HEK293 (cell line): Measurements from ENCODE around the gene EVA1C.

Experiments
- CTCF ChIA-PET: fragments of 350-600 bp; formaldehyde crosslinking; extraction: SDS; loops from one replicate; lab custom pipeline; 2021; ENCODE audit warnings: antibody characterized with exemption; lab: Yijun Ruan, JAX
- POLR2A ChIA-PET: fragments of 300-600 bp; formaldehyde crosslinking; extraction: SDS; loops from one replicate; lab custom pipeline; 2020; ENCODE audit warnings: antibody characterized with exemption, inconsistent platforms; lab: Yijun Ruan, JAX
- H3K27ac ChIP-seq: fragments of 200-500 bp; sonication (Bioruptor generic); 2 replicates; pipeline ENCODE4 v1.5.1; 2014; ENCODE audit warnings: low read depth, low read length, control low read depth, inconsistent platforms; ENCODE audit errors: extremely low read depth
- H3K36me3 ChIP-seq, 2 experiments: fragments of 200-500 bp in 1 of 2; sonication (Bioruptor generic) in 1 of 2; 1 replicate in 1 of 2; 2 replicates in 1 of 2; pipeline ENCODE4 v1.5.1; 2014 to 2017; ENCODE audit warnings: inconsistent platforms in 2 of 2, low read length in 2 of 2; ENCODE audit not compliant: control insufficient read depth in 2 of 2, insufficient read depth in 1 of 2
- H3K4me1 ChIP-seq: fragments of 200-500 bp; sonication (Bioruptor generic); 2 replicates; pipeline ENCODE4 v1.5.1; 2014; ENCODE audit warnings: mild to moderate bottlenecking, low read length, inconsistent platforms; ENCODE audit not compliant: control insufficient read depth, insufficient read depth
- H3K4me3 ChIP-seq: 2 replicates; pipeline ENCODE4 v1.5.1; 2011; ENCODE audit warnings: low read depth, mild to moderate bottlenecking, control low read depth, low read length, moderate library complexity
- H3K9me3 ChIP-seq: fragments of 200-500 bp; sonication (Bioruptor generic); 2 replicates; pipeline ENCODE4 v1.5.1; 2014; ENCODE audit warnings: low read depth, low read length, inconsistent platforms; ENCODE audit not compliant: control insufficient read depth, insufficient read depth
- ZNF776 ChIP-seq: fragments of 450-650 bp; formaldehyde crosslinking; IDR thresholded peaks from 2 replicates; pipeline ENCODE4 v1.5.0; 2017; ENCODE audit warnings: missing biosample characterization, missing genetic modification characterization, borderline replicate concordance

EVA1C gene

DNA sequence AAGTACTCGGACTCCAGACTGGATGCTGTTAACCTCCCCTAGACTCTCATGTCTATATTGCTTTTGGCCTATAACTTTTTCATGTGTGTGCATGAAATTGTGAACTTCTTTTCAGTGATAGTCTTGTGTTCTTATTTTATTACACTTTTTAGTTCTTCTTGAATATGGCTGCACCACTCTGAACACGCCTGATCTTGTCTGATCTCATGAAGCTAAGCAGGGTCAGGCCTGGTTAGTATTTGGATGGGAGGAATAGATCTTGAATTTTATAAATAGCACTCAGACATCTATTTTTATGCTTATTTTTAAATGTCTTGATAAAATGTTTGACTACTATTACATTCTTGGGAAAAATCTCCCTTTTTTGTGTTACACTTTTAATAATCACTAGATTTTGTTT, 150.4 kb downstream of the EVA1C start:
- no peak overlapping the region for H3K4me3 ChIP-seq
- no peaks in the 10 kb centered on the region for H3K4me1 ChIP-seq
- CTCF ChIA-PET: interaction anchor here (0.6 kb wide), 1 partner anchor 102 kb away, joined by 3 read pairs; no protein-coding TSS in a partner anchor
- peaks cover 0 to 12% of the 10 kb centered on the region in 2 experiments; a peak in 1 of 3 replicates for H3K36me3 ChIP-seq
- H3K27ac ChIP-seq: no peak overlapping the region
- no peaks in the 10 kb centered on the region for H3K9me3 ChIP-seq
- POLR2A ChIA-PET: no interaction called here
- no peak for TF ChIP-seq ZNF776 (tag by site-specific recombination)
- TF ChIP-seq, all 188 proteins: peak for 0
